GM19372 (cell line): ENCODE data around the gene DBX1.
A peak's percentile ranks its signal among the peaks of the same experiment; 100 is the strongest.

Experiments used
- ATAC-seq: cut with Tn5 transposase; IDR thresholded peaks from one replicate; pipeline ENCODE4 v1.9.1; 2021; ENCODE audit warnings: mild to moderate bottlenecking, low read depth, moderate library complexity; ENCODE audit not compliant: unreplicated experiment

DBX1 gene

GRCh38 chr11:20126724-20127123 lies 33.6 kb downstream of the DBX1 start:
- ATAC-seq, result no peak

DNA sequence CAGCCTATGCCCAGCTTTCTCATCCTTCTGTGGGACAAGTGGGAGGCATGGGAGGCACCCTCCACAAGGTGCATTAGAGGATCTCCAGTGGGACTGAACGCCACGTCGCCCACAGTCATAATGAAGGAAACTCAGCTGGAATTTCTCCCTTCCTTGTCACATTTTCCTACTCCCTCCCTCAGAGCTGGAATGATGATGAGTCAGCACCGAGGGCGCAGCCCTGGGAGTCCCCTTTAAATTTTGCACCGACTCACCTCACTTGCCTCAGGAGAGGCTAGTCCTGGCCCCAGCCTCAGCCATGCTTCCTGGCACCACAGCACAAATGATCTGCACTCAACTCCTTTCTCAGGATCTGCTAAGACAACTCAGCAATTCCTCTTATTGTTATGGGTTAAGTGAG lies 34.3 kb downstream of the DBX1 start:
- ATAC-seq, result no peak

GRCh38 chr11:20122131-20122530 lies 38.1 kb downstream of the DBX1 start:
- ATAC-seq, result no peak

GRCh38 chr11:20120134-20120925 lies 39.9 kb downstream of the DBX1 start:
- ATAC-seq, result no peak

DNA sequence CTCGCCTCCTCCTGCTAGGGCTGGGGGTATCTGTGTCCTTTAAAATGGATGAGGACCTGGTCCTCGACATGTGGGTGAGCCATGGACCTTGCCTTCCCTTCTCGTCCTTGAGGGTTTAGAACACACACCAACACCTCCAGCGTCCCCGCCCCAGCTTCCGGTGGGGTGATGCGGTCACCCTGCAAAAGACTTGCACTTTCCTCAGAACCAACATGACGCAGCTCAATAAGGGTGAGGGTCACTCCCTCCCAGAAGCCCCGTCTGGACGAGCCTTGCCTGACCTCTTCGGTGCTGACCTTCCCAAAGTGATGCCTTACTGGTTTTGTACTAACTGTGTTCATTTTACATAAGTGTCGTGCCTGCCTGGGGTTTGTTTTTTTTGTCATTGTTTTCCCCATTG lies 41.0 kb downstream of the DBX1 start:
- ATAC-seq, result no peak

DNA sequence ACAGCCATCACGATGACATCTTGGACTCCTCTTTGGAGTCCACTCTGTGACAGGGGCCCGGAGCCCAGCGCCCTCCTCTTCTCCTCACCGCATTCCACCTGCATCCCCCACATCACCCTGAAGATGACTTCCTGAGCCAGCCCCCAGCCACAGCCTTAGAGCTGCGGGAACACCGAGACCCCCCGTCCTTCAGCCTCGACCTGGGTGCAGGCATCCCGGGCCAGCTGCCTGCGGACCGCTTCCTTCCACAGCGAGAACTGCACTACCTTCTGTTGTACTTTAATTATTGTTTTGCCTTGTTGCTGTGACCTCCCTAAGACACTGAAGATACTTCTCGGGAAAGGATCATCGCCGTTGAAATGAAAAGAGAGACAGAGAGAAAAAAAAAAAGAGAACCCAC lies 42.1 kb downstream of the DBX1 start:
- no peak for ATAC-seq

DNA sequence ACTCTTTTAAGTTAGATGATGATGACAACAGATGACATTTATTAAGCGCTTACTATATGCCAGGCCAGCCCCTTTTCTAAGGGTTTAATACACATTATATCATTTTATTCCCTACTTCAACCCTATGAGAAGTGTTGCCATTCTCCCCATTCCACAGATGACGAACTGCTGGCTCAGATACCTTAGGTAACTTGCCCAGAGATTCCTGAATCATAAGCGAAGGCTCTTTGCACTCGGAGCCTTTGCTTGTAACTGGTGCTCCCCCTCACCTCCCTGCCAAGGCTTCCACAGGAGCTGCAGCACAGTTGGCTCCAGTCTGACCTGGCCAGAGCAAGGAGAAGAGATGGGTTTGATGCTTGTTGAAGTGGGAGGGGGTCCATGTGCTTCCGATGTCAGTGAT lies 43.0 kb downstream of the DBX1 start:
- no peak for ATAC-seq

DNA sequence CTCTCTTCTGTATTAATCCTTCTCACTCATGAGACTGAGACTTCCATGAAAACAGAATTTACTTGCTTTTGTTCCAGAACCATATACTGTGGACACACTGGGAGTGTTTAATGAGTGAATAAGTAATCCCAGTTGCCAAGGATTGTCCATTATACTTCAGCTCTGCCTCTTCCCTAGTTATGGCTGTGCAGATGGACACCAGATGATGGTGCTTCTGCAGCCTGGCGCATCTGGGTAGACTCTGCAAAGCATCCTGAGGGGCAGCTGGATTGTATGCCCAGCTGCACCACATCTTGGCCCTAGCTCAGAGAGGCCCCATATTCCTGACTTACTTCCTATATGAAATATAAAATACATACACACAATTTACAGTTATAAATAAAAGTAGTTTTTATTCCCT lies 43.5 kb downstream of the DBX1 start:
- no peak for ATAC-seq

DNA sequence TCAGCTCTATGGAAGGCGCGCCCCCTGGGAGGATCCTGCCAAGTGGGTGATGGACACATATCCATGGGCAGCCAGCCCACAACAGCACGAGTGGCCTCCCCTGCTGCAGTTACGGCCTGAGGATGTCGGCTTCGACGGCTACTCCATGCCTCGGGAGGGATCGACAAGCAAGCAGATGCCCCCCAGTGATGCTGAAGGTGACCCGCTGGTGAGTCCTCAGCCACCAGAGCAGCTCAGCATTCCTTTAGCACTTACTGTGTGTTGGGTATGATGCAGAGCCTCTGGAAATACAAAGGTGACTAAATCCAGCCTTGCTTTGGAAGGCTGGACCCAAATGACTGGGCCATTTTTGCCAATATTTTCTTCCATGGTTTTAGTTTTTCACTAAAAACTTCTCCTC lies 45.7 kb downstream of the DBX1 start:
- ATAC-seq, result no peak

GRCh38 chr11:20113149-20113438 lies 47.2 kb downstream of the DBX1 start:
- no peak for ATAC-seq

DNA sequence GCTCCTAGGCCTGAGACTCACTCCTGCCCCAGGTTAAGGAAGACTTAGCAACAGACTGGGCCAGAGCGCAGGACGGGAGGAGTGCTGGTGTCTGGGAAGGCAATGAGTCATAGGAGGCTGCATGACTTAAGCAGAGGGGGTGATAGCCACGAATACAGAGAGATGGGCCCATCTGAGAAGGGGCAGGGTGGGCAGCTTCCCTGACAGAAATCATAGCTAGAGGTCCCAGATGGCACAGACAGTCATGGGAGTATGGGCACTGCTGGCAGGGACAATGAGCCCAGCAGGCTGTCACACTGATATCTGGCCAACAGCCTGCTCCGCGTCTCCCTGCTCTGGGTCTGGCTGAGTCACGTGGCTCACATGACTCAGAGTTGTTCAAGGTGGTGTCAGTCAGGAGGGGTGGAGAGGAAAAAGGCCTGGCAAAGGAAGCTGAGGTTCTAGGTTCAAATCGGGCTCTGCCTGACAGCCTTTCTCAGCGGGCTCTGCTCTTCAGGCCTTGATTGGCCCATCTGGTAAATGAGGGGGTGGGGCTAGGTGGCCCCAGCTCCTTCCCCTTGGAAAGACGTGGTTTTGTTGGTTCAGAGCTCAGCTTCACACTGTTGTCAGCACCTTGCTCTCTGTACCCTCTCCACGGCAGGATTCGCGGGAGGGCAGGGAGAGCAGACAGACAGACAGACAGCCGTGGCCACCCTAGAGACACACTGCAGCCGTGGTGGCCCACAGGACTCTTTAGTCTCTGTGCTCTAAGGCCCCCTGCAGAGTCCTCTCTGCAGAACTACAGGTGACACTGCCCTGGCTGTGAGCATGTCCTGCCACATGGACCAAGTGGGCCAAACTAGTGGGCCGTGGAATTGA lies 47.8 kb downstream of the DBX1 start:
- ATAC-seq, result no peak

- no peak for ATAC-seq
Measured at GRCh38 chr11:20111871-20112270, 48.4 kb downstream of the DBX1 start.

- ATAC-seq, result peak; percentile 85
Measured at GRCh38 chr11:20110908-20111669, 49.2 kb downstream of the DBX1 start.

GRCh38 chr11:20109731-20110445 lies 50.4 kb downstream of the DBX1 start:
- ATAC-seq, result no peak
